ENCODE data around the gene UBAC2. TPM values are rescaled to one million over a fixed set of nuclear protein-coding genes. Genes with fewer than 3 reads are reported as not detected.

UBAC2 gene
- total RNA-seq, 1 donor from 2014 or later = 87.7 TPM

DNA sequence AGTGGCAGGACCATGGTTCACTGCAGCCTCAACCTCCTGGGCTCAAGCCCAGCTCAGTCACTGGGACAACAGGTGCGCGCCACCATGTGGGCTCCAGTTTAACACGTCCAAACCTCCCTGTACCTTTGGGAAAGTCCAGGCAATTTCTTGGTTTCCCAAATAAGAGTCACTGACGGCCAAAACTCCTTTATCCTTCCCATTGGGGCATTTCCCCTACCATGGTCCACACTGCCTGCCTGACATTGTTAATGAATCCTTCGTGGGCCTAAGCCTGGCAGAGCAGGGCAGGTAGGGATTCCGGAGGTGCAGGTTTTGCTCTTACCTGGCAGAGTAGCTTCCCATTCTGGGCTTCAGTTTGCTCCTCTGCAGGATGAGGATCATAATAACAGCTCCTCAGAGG lies 234.5 kb downstream of the UBAC2 start:
- no peaks in the 10 kb centered on the region for H3K27me3 ChIP-seq
- H4K20me1 ChIP-seq (ENCODE audit: low read depth) = no peaks in the 10 kb centered on the region
- no peak for DNase-seq (ENCODE audit: low spot score)
- Mint-ChIP-seq H3K9me3 (peaks cover 5% of the 10 kb centered on the region), H3K27me3 (ENCODE audit: insufficient read depth, low read depth) (peaks cover 4% of the 10 kb centered on the region), H3K27ac (no peak overlapping the region), H3K36me3 (no peaks in the 10 kb centered on the region), H3K4me3 (no peak overlapping the region), H3K4me1 (peaks cover 17% of the 10 kb centered on the region)
- peaks cover 7% of the 10 kb centered on the region for H3K4me1 ChIP-seq
- no peak overlapping the region for H3K9ac ChIP-seq
- H2AFZ ChIP-seq (replicated peaks) = no peak overlapping the region
- no peak for TF ChIP-seq CTCF (IDR thresholded peaks at IDR 0.05)
- H3K9me3 ChIP-seq (ENCODE audit: low read depth) = no peaks in the 10 kb centered on the region
- H3K4me2 ChIP-seq = no peak overlapping the region
- H3K79me2 ChIP-seq (ENCODE audit: low read depth) = no peaks in the 10 kb centered on the region
- H3K4me3 ChIP-seq = no peak overlapping the region
- no peak overlapping the region for H3K27ac ChIP-seq
- no peaks in the 10 kb centered on the region for H3K36me3 ChIP-seq
- H3F3A ChIP-seq (ENCODE audit: low read depth) = no peaks in the 10 kb centered on the region

GRCh38 chr13:99435998-99436397 lies 235.3 kb downstream of the UBAC2 start:
- no peaks in the 10 kb centered on the region for H3K36me3 ChIP-seq
- H3K4me2 ChIP-seq = no peak overlapping the region
- peaks cover 7% of the 10 kb centered on the region for H3K4me1 ChIP-seq
- Mint-ChIP-seq H3K27me3 (ENCODE audit: insufficient read depth, low read depth) (peaks cover 4% of the 10 kb centered on the region), H3K4me3 (no peak overlapping the region), H3K27ac (no peak overlapping the region), H3K36me3 (no peaks in the 10 kb centered on the region), H3K9me3 (peaks cover 4% of the 10 kb centered on the region), H3K4me1 (peaks cover 17% of the 10 kb centered on the region)
- H4K20me1 ChIP-seq (ENCODE audit: low read depth) = no peaks in the 10 kb centered on the region
- H2AFZ ChIP-seq (replicated peaks) = no peak overlapping the region
- H3K9ac ChIP-seq = no peak overlapping the region
- TF ChIP-seq EZH2phosphoT487 (IDR thresholded peaks at IDR 0.05) (no peak), EZH2 (IDR thresholded peaks at IDR 0.05) (no peak), CTCF (IDR thresholded peaks at IDR 0.05) (no peak)
- no peak overlapping the region for H3K4me3 ChIP-seq
- no peaks in the 10 kb centered on the region for H3F3A ChIP-seq (ENCODE audit: low read depth)
- no peaks in the 10 kb centered on the region for H3K27me3 ChIP-seq
- no peaks in the 10 kb centered on the region for H3K79me2 ChIP-seq (ENCODE audit: low read depth)
- no peak overlapping the region for H3K27ac ChIP-seq
- H3K9me3 ChIP-seq (ENCODE audit: low read depth) = no peaks in the 10 kb centered on the region
- DNase-seq (ENCODE audit: low spot score) = no peak

MicroRNA genes within 50 kb of the gene (microRNA counts, 767-probe panel; counts per million panel counts)
- microRNA hsa-miR-623 = 460 counts per million, percentile 90 among the panel's probes with 10 or more counts

Small RNAs within 50 kb of the gene (microRNA-seq; reads per million reads assigned to microRNA genes)
- not detected for gene MIR623

Small RNAs within 50 kb of the gene (small RNA-seq; reads per million reads assigned to genes)
- gene MIR623 (not detected), gene RN7SKP9 (0.18 reads per million)

Other genes starting within 250 kb of the UBAC2 start
- 16.6 and 20.3 TPM in 2 replicates for gene DOCK9, start 222.8 kb upstream of the UBAC2 start, total RNA-seq (ENCODE audit: low replicate concordance)
- gene GPR18, start 57.5 kb downstream of the UBAC2 start, total RNA-seq (ENCODE audit: low replicate concordance) = not detected in 2 replicates
- not detected in 2 replicates for gene GPR183, start 106.5 kb downstream of the UBAC2 start, total RNA-seq (ENCODE audit: low replicate concordance)

Data from neural progenitor cell (in vitro differentiated cells).